Measurements from ENCODE around the gene OTOP1.
A peak's percentile ranks its signal among the peaks of the same experiment; 100 is the strongest.
"Not testable (repeated sequence)": the region's sequence is repeated elsewhere in the genome, so short reads cannot be mapped to it uniquely, and the experiment has no call there.

Gene OTOP1

DNA sequence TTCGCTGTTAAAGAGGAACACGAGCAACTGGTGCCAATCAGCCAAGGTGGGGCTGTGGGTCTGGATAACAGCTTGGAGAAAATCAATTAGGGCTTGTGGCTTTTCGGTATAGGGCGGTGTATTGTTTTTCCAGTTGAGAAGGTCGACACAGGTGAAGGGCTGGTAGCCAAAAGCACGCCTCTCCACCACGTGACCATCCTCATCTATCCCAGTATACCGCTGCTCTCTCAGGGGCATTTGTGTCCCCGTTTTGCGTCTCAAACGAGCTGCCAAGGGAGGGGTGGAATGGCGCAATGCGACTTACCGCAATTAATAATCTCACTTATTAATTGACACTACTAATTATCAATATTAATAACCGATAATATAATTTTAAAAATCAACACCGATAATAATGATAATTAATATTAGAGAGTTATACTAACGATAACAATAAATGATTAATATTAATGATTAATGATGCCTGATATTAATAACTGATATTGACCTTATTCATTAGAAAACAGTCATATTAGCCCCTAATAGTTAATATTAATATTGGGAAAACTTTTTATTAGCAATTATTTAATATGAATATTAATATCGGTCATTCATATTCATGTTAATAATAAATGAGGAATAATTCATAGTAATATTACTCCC is 62.1 kb downstream of the OTOP1 start:
- not testable (repeated sequence) for H3K9me3 ChIP-seq (ENCODE audit: insufficient read depth, low read length); H3K4me3 ChIP-seq (ENCODE audit: low read length); H3K79me2 ChIP-seq (ENCODE audit: low read length); H3K9ac ChIP-seq (ENCODE audit: low read length); H2AFZ ChIP-seq (ENCODE audit: low read depth, low read length); H3K27me3 ChIP-seq (ENCODE audit: low read depth, low read length); H3K27ac ChIP-seq (ENCODE audit: low read length); H3K4me2 ChIP-seq (ENCODE audit: low read length); H4K20me1 ChIP-seq (ENCODE audit: insufficient read depth, low read length); H3K36me3 ChIP-seq (replicated peaks; ENCODE audit: low read depth, low read length)
- H3K4me1 ChIP-seq (ENCODE audit: low read length), result peaks cover 19% of the 10 kb centered on the region

DNA sequence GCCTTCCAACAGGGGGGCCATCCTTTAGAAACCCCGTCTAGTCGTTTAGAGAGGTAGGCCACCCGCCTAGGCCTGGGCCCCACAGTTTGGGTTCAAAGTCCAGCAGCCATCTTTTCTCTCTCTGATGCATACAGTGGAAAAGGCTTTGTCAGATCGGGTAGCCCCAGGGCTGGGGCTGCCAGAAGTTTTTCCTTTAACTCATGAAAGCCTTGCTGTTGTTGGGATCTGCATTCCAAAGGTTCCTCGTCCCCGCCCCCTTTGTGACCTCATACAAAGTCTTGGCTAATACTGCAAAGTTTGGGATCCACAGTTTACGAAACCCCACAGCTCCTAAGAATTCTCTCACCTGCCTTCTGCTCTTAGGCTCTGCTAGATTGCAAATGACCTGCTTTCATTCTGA is 64.5 kb downstream of the OTOP1 start:
- not testable (repeated sequence) for H3K9ac ChIP-seq (ENCODE audit: low read length); H3K27me3 ChIP-seq (ENCODE audit: low read depth, low read length); H3K9me3 ChIP-seq (ENCODE audit: insufficient read depth, low read length); H2AFZ ChIP-seq (ENCODE audit: low read depth, low read length); H3K27ac ChIP-seq (ENCODE audit: low read length); H3K79me2 ChIP-seq (ENCODE audit: low read length); H3K36me3 ChIP-seq (replicated peaks; ENCODE audit: low read depth, low read length); H3K4me3 ChIP-seq (ENCODE audit: low read length); H4K20me1 ChIP-seq (ENCODE audit: insufficient read depth, low read length); H3K4me2 ChIP-seq (ENCODE audit: low read length)
- peaks cover 15% of the 10 kb centered on the region for H3K4me1 ChIP-seq (ENCODE audit: low read length)

DNA sequence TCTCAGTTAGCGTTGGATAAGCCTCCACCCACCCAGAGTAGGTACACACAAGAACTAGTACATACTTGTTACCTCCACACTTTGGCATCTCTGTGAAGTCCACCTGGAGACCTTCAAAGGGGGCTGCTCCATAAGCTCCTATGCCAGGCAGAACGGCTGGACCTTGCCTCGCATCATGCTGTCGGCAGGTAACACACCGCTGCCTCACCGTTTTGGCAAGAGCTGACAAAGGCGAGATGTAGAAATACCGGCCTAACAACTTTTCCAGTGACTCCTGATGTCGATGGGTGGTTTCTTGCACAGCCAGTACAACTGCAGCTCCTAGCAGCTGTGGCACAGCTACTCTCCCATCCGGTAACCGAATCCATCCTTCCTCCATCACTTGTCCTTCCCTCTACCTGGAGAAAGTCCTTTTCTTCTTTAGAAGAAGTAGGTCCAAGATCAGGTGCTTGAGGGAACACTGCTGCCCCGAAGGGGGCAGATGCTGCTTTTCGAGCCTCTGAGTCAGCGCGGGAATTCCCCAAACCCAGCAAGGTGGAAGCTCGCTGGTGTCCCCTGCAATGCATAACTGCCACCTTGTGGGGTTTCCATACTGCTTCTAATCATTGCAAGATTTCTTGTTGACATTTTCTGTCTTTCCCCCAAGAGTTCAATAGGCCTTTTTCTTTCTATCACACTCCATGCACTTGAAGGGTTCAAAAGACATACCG is 65.6 kb downstream of the OTOP1 start:
- not testable (repeated sequence) for H3K4me3 ChIP-seq (ENCODE audit: low read length); H3K9me3 ChIP-seq (ENCODE audit: insufficient read depth, low read length); H4K20me1 ChIP-seq (ENCODE audit: insufficient read depth, low read length); H3K27ac ChIP-seq (ENCODE audit: low read length); H3K9ac ChIP-seq (ENCODE audit: low read length); H3K27me3 ChIP-seq (ENCODE audit: low read depth, low read length); H3K36me3 ChIP-seq (replicated peaks; ENCODE audit: low read depth, low read length); H3K79me2 ChIP-seq (ENCODE audit: low read length)
- Histone ChIP-seq H2AFZ (ENCODE audit: low read depth, low read length) (0 out of 2 replicates have a peak overlapping the region, but pooled peaks have one; percentile 70), H3K4me1 (ENCODE audit: low read length) (peaks cover 12% of the 10 kb centered on the region), H3K4me2 (ENCODE audit: low read length) (peak overlapping the region; percentile 28; the same call in 1 of the 2 replicates)
- TF ChIP-seq, protein P1, sequence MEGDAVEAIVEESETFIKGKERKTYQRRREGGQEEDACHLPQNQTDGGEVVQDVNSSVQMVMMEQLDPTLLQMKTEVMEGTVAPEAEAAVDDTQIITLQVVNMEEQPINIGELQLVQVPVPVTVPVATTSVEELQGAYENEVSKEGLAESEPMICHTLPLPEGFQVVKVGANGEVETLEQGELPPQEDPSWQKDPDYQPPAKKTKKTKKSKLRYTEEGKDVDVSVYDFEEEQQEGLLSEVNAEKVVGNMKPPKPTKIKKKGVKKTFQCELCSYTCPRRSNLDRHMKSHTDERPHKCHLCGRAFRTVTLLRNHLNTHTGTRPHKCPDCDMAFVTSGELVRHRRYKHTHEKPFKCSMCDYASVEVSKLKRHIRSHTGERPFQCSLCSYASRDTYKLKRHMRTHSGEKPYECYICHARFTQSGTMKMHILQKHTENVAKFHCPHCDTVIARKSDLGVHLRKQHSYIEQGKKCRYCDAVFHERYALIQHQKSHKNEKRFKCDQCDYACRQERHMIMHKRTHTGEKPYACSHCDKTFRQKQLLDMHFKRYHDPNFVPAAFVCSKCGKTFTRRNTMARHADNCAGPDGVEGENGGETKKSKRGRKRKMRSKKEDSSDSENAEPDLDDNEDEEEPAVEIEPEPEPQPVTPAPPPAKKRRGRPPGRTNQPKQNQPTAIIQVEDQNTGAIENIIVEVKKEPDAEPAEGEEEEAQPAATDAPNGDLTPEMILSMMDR (IDR thresholded peaks at IDR 0.05; ENCODE audit: low read depth, low read length), result peak; percentile 25

DNA sequence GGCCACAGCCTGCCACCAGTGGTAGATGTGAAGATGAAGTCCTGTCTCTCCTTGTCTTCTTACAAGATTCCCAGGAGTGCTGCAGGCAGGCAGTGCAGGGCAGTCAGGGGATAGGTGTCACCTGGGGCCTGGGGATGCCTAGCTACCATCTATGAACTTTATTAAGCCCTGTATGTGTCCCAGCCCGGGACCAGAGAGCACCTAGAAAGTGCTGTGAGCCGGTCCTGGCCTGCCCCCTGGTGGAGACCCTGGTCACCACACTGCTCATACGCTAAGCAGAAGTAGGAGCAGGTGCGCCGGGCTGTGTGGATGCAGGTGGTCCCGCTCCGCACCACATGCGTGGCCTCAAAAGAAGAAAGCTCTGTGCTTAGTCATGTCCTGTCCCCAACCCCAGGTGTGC is 81.1 kb downstream of the OTOP1 start:
- not testable (repeated sequence) for H3K79me2 ChIP-seq (ENCODE audit: low read length); H3K27me3 ChIP-seq (ENCODE audit: low read depth, low read length); H3K9me3 ChIP-seq (ENCODE audit: insufficient read depth, low read length); H3K4me3 ChIP-seq (ENCODE audit: low read length); H4K20me1 ChIP-seq (ENCODE audit: insufficient read depth, low read length); H3K4me2 ChIP-seq (ENCODE audit: low read length); H3K36me3 ChIP-seq (replicated peaks; ENCODE audit: low read depth, low read length); H3K4me1 ChIP-seq (ENCODE audit: low read length); H2AFZ ChIP-seq (ENCODE audit: low read depth, low read length); H3K9ac ChIP-seq (ENCODE audit: low read length); H3K27ac ChIP-seq (ENCODE audit: low read length)
- TF ChIP-seq, protein P1 (IDR thresholded peaks at IDR 0.05; ENCODE audit: low read depth, low read length), result peak; percentile 23

DNA sequence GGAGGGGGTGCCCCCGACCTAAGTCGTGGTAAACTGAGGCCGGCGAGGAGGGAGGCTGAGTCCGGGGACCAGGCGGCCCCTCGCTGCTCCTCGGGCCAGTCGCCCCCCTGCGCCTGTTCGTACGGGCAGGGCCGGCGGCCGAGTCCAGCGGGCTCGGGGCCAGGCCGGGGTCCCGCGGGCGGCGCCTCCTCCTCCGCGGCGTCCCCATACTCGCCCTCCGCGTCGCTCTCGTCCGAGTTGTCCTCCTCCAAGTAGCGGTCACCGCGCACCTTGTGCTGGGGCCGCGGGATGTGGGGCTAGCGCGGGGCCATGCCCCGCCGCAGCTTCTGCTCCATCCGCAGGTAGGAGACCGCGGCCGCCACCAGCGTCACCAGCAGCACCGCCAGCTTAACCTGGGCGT is 83.4 kb downstream of the OTOP1 start:
- not testable (repeated sequence) for H3K4me2 ChIP-seq (ENCODE audit: low read length); H3K36me3 ChIP-seq (replicated peaks; ENCODE audit: low read depth, low read length); H3K4me3 ChIP-seq (ENCODE audit: low read length)

DNA sequence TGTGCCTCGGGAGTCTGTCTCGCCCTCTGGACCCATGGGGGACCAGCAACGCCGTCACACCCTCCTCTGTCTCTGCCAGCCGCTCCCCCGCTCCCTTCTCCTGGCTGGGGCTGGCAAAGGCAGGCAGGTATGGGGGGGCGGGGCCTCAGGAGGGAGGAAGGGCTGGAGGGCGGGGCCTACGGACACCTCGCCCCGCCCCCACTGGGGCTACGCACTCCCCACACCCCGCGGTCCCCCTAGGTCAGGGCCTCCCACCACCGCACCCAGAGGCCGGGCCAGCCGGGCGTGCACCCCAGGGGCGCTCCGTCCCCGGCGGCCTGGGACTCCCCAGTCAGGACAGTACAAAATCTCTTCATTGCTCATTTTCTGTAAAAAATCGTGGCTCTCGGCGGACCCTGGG is 84.0 kb downstream of the OTOP1 start:
- not testable (repeated sequence) for H3K4me2 ChIP-seq (ENCODE audit: low read length); H3K4me1 ChIP-seq (ENCODE audit: low read length); H3K36me3 ChIP-seq (replicated peaks; ENCODE audit: low read depth, low read length); H3K27me3 ChIP-seq (ENCODE audit: low read depth, low read length); H3K9me3 ChIP-seq (ENCODE audit: insufficient read depth, low read length); H2AFZ ChIP-seq (ENCODE audit: low read depth, low read length); H3K79me2 ChIP-seq (ENCODE audit: low read length); H3K4me3 ChIP-seq (ENCODE audit: low read length); H3K27ac ChIP-seq (ENCODE audit: low read length); H4K20me1 ChIP-seq (ENCODE audit: insufficient read depth, low read length); H3K9ac ChIP-seq (ENCODE audit: low read length)

More for the DNA sequence above, 83.4 kb downstream of the OTOP1 start:
- not testable (repeated sequence) for H3K4me1 ChIP-seq (ENCODE audit: low read length); H4K20me1 ChIP-seq (ENCODE audit: insufficient read depth, low read length); H3K9me3 ChIP-seq (ENCODE audit: insufficient read depth, low read length); H3K79me2 ChIP-seq (ENCODE audit: low read length); H3K27ac ChIP-seq (ENCODE audit: low read length); H3K9ac ChIP-seq (ENCODE audit: low read length); H3K27me3 ChIP-seq (ENCODE audit: low read depth, low read length); H2AFZ ChIP-seq (ENCODE audit: low read depth, low read length)

DNA sequence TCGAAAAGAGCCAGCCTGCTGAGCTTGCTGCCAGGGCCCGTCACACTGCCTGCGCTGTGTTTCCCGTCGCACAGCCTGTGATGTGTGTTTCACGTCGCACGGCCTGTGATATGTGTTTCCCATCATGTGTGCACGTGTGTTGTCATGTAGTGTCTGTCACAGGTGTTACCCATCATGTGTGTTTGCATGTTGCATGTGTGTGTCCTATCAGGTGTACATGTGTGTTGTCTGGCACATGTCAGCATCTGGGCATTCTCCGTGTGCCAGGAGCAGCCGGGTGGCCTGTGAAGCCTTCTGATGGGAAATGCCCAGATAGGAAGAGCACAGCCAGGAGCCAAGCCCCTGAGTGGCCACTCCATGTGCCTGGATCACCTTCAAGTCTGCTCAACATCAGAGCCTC is 85.5 kb downstream of the OTOP1 start:
- not testable (repeated sequence) for H3K4me1 ChIP-seq (ENCODE audit: low read length); H3K4me3 ChIP-seq (ENCODE audit: low read length); H3K4me2 ChIP-seq (ENCODE audit: low read length)

More for the DNA sequence above, 85.5 kb downstream of the OTOP1 start:
- H3K27me3 ChIP-seq (ENCODE audit: low read depth, low read length); H3K9me3 ChIP-seq (ENCODE audit: insufficient read depth, low read length); H3K79me2 ChIP-seq (ENCODE audit: low read length); H2AFZ ChIP-seq (ENCODE audit: low read depth, low read length); H3K27ac ChIP-seq (ENCODE audit: low read length); H4K20me1 ChIP-seq (ENCODE audit: insufficient read depth, low read length); H3K9ac ChIP-seq (ENCODE audit: low read length); H3K36me3 ChIP-seq (replicated peaks; ENCODE audit: low read depth, low read length): not testable (repeated sequence)

Data from OCI-LY3 (cell line).